Osteocyte (in vitro differentiated cells): ENCODE results near the gene SSTR5. TPM values are rescaled to one million over a fixed set of nuclear protein-coding genes. Genes with fewer than 3 reads are reported as not detected.

Experiments used
- DNase-seq: peaks from one replicate; pipeline ENCODE4 v3.0.0; 2021; ENCODE audit warnings: mixed read lengths; ENCODE audit not compliant: unreplicated experiment; ENCODE audit errors: extremely low spot score
- H3K27ac Mint-ChIP-seq: one replicate; pipeline ENCODE4 v1.8.0; 2021; ENCODE audit warnings: mild to moderate bottlenecking, mixed read lengths; ENCODE audit not compliant: unreplicated experiment
- H3K27me3 Mint-ChIP-seq: one replicate; pipeline ENCODE4 v1.8.0; 2021; ENCODE audit warnings: mixed read lengths; ENCODE audit not compliant: unreplicated experiment
- H3K36me3 Mint-ChIP-seq: one replicate; pipeline ENCODE4 v1.8.0; 2021; ENCODE audit warnings: mixed read lengths; ENCODE audit not compliant: unreplicated experiment
- H3K4me1 Mint-ChIP-seq: one replicate; pipeline ENCODE4 v1.8.0; 2021; ENCODE audit warnings: mixed read lengths; ENCODE audit not compliant: unreplicated experiment
- H3K4me3 Mint-ChIP-seq: one replicate; pipeline ENCODE4 v1.8.0; 2021; ENCODE audit warnings: mild to moderate bottlenecking, moderate library complexity, mixed read lengths; ENCODE audit not compliant: unreplicated experiment
- H3K9me3 Mint-ChIP-seq: one replicate; pipeline ENCODE4 v1.8.0; 2021; ENCODE audit warnings: mixed read lengths; ENCODE audit not compliant: unreplicated experiment
- CTCF ChIP-seq: fragments of 200-600 bp; sonication (generic); IDR thresholded peaks from 2 replicates; pipeline ENCODE4 v1.5.0; 2021; ENCODE audit warnings: antibody characterized with exemption, mild to moderate bottlenecking, moderate library complexity
- total RNA-seq: library from RNA; stranded (reverse); gene quantifications from 2 replicates; pipeline ENCODE4 v1.2.1, GENCODE V29; 2021

Gene SSTR5
- total RNA-seq, 1 donor from 2014 or later = not detected

GRCh38 chr16:1080801-1081733 is 8.5 kb downstream of the SSTR5 start:
- H3K27ac Mint-ChIP-seq = no peak overlapping the region
- TF ChIP-seq CTCF = no peak
- no peak overlapping the region for H3K4me3 Mint-ChIP-seq
- no peak for DNase-seq
- peaks cover 8% of the 10 kb centered on the region for H3K27me3 Mint-ChIP-seq
- peaks cover 7% of the 10 kb centered on the region for H3K4me1 Mint-ChIP-seq
- H3K36me3 Mint-ChIP-seq = no peaks in the 10 kb centered on the region
- H3K9me3 Mint-ChIP-seq = peaks cover 12% of the 10 kb centered on the region

- Mint-ChIP-seq H3K36me3 (no peaks in the 10 kb centered on the region), H3K4me3 (no peak overlapping the region), H3K27me3 (peaks cover 3% of the 10 kb centered on the region), H3K9me3 (peaks cover 12% of the 10 kb centered on the region), H3K27ac (no peak overlapping the region), H3K4me1 (peaks cover 7% of the 10 kb centered on the region)
- no peak for TF ChIP-seq CTCF
- DNase-seq = no peak
Observed at GRCh38 chr16:1081734-1082265, 9.3 kb downstream of the SSTR5 start.

- TF ChIP-seq CTCF = no peak
- no peak for DNase-seq
Observed at GRCh38 chr16:1082266-1082951, 9.9 kb downstream of the SSTR5 start.

GRCh38 chr16:1082952-1083675 is 10.6 kb downstream of the SSTR5 start:
- H3K4me3 Mint-ChIP-seq = no peak overlapping the region
- peaks cover 7% of the 10 kb centered on the region for H3K4me1 Mint-ChIP-seq
- no peak for DNase-seq
- TF ChIP-seq CTCF = no peak
- peaks cover 12% of the 10 kb centered on the region for H3K9me3 Mint-ChIP-seq
- H3K27me3 Mint-ChIP-seq = peaks cover 7% of the 10 kb centered on the region
- H3K36me3 Mint-ChIP-seq = no peaks in the 10 kb centered on the region
- no peak overlapping the region for H3K27ac Mint-ChIP-seq

More at GRCh38 chr16:1082266-1082951, 9.9 kb downstream of the SSTR5 start:
- Mint-ChIP-seq H3K36me3 (no peaks in the 10 kb centered on the region), H3K9me3 (peaks cover 12% of the 10 kb centered on the region), H3K4me1 (peaks cover 7% of the 10 kb centered on the region), H3K27ac (no peak overlapping the region), H3K27me3 (peaks cover 2% of the 10 kb centered on the region), H3K4me3 (no peak overlapping the region)
